Endodermal cell (in vitro differentiated cells): Measurements from ENCODE around the gene ADGRG3. TPM values are rescaled to one million over a fixed set of nuclear protein-coding genes. Genes with fewer than 3 reads are reported as not detected.

Experiments
- DNase-seq: peaks from one replicate; pipeline ENCODE4 v3.0.0-alpha.2; 2017
- H3K27ac ChIP-seq: 2 replicates; pipeline ENCODE4 v1.5.1; 2013; ENCODE audit warnings: mild to moderate bottlenecking, low read depth, low read length, moderate library complexity
- H3K27me3 ChIP-seq: 2 replicates; pipeline ENCODE4 v1.6.1; 2013; ENCODE audit warnings: mild to moderate bottlenecking, low read length, moderate library complexity; ENCODE audit not compliant: insufficient read depth, control insufficient read depth, poor library complexity, severe bottlenecking
- H3K36me3 ChIP-seq: 2 replicates; pipeline ENCODE4 v1.7.0; 2013; ENCODE audit warnings: mild to moderate bottlenecking, low read length, moderate library complexity; ENCODE audit not compliant: control insufficient read depth, insufficient read depth
- H3K4me1 ChIP-seq: one replicate; pipeline ENCODE4 v1.7.0; 2013; ENCODE audit warnings: low read length; ENCODE audit not compliant: control insufficient read depth, insufficient read depth
- H3K4me3 ChIP-seq: 2 replicates; pipeline ENCODE4 v1.5.1; 2013; ENCODE audit warnings: mild to moderate bottlenecking, low read length, moderate library complexity
- H3K9ac ChIP-seq: 2 replicates; pipeline ENCODE4 v1.6.1; 2013; ENCODE audit warnings: mild to moderate bottlenecking, low read length, moderate library complexity; ENCODE audit not compliant: poor library complexity, severe bottlenecking; ENCODE audit errors: extremely low read depth
- H3K9me3 ChIP-seq: 2 replicates; pipeline ENCODE4 v1.6.1; 2013; ENCODE audit warnings: mild to moderate bottlenecking, low read length, moderate library complexity; ENCODE audit not compliant: control insufficient read depth
- H3K27ac Mint-ChIP-seq: 2 replicates; pipeline ENCODE4 v1.8.0; 2020; ENCODE audit warnings: mixed read lengths
- H3K27me3 Mint-ChIP-seq: 2 replicates; pipeline ENCODE4 v1.8.0; 2021; ENCODE audit warnings: mild to moderate bottlenecking, mixed read lengths; ENCODE audit not compliant: insufficient read depth
- H3K36me3 Mint-ChIP-seq: 2 replicates; pipeline ENCODE4 v1.8.0; 2020; ENCODE audit warnings: low read depth, mixed read lengths
- H3K4me1 Mint-ChIP-seq: 2 replicates; pipeline ENCODE4 v1.8.0; 2020; ENCODE audit warnings: mixed read lengths
- H3K4me3 Mint-ChIP-seq: 2 replicates; pipeline ENCODE4 v1.8.0; 2020; ENCODE audit warnings: mild to moderate bottlenecking, moderate library complexity, mixed read lengths
- H3K9me3 Mint-ChIP-seq: 2 replicates; pipeline ENCODE4 v1.8.0; 2020; ENCODE audit warnings: mild to moderate bottlenecking, mixed read lengths
- WGBS, 2 experiments: methylation state at CpG; one replicate each; pipeline versions ENCODE4 v1.1.5 to v1.1.7; 2013; ENCODE audit warnings: missing lambda C conversion rate in 2 of 2, mixed read lengths in 1 of 2; ENCODE audit not compliant: insufficient coverage in 1 of 2, insufficient read length in 1 of 2; 5-methylcytosine and 5-hydroxymethylcytosine counted together
- total RNA-seq, 2 donors: library from RNA; stranded (reverse); fragmentation: NEBNext Ultra II Directional in 1 of 2; extraction: Animal tissue kit (Norgen Biotek cat#: 25700) in 1 of 2; gene quantifications; 2 replicates in 1 of 2; 3 replicates in 1 of 2; pipeline ENCODE4 v1.2.1, GENCODE V29; 2021
- TF ChIP-seq, protein P1 (sequence below): fragments of 200-600 bp; sonication (generic); conservative IDR thresholded peaks from 2 replicates; pipeline ENCODE4 v1.5.0; 2021; ENCODE audit warnings: antibody characterized with exemption, mild to moderate bottlenecking

Gene ADGRG3
- total RNA-seq, 2 donors from 2014 or later = not detected

DNA sequence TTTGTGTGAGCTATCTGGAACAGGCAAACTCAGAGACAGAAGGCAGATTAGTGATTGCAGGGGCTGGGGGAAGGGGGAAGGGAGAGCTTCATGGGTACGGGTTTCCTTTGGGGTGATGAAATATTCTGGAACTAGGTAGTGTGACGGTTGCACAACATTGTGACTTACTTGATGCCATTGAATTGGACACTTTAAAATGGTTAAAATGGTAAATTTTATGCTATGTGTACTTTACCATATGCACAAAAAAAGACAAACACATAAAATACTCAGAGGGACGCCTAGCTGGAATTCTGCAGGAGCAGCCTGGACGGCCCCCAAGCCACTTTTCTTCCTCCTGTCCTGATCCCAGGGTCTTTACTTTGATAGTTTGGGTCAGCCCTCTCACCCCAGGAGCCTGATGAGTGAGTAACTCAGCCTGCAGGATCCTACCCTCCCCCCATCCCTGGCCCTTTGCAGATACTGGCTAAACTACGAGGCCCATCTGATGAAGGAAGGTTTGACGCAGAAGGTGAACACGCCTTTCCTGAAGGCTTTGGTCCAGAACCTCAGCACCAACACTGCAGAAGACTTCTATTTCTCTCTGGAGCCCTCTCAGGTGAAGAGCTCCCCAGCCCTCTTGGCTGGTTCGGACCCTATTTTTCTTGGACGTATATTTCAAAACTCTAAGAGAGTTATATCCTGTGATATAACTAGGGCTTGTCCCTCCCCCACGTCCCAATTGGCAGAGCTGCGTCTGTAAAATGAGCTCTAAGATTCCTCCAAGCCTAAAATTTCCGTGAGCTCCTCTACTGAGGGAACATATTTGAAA is 7.8 kb downstream of the ADGRG3 start:
- no peaks in the 10 kb centered on the region for H3K9me3 ChIP-seq
- no peaks in the 10 kb centered on the region for H3K4me1 ChIP-seq
- H3K27me3 Mint-ChIP-seq = peaks cover 4% of the 10 kb centered on the region
- H3K27ac ChIP-seq = no peak overlapping the region
- peaks cover 17% of the 10 kb centered on the region for H3K4me1 Mint-ChIP-seq
- WGBS, 2 experiments = 47 to 48% methylated on average over 9 to 12 of the region's 12 CpGs
- TF ChIP-seq, protein P1, sequence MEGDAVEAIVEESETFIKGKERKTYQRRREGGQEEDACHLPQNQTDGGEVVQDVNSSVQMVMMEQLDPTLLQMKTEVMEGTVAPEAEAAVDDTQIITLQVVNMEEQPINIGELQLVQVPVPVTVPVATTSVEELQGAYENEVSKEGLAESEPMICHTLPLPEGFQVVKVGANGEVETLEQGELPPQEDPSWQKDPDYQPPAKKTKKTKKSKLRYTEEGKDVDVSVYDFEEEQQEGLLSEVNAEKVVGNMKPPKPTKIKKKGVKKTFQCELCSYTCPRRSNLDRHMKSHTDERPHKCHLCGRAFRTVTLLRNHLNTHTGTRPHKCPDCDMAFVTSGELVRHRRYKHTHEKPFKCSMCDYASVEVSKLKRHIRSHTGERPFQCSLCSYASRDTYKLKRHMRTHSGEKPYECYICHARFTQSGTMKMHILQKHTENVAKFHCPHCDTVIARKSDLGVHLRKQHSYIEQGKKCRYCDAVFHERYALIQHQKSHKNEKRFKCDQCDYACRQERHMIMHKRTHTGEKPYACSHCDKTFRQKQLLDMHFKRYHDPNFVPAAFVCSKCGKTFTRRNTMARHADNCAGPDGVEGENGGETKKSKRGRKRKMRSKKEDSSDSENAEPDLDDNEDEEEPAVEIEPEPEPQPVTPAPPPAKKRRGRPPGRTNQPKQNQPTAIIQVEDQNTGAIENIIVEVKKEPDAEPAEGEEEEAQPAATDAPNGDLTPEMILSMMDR = no peak
- no peaks in the 10 kb centered on the region for H3K9me3 Mint-ChIP-seq
- no peak overlapping the region for H3K4me3 ChIP-seq
- no peaks in the 10 kb centered on the region for H3K36me3 ChIP-seq
- H3K27me3 ChIP-seq = peaks cover 6% of the 10 kb centered on the region
- H3K9ac ChIP-seq = no peak overlapping the region
- DNase-seq = peak; percentile 86
- no peaks in the 10 kb centered on the region for H3K36me3 Mint-ChIP-seq
- peak overlapping the region; percentile 19 for H3K4me3 Mint-ChIP-seq
- H3K27ac Mint-ChIP-seq = no peak overlapping the region

DNA sequence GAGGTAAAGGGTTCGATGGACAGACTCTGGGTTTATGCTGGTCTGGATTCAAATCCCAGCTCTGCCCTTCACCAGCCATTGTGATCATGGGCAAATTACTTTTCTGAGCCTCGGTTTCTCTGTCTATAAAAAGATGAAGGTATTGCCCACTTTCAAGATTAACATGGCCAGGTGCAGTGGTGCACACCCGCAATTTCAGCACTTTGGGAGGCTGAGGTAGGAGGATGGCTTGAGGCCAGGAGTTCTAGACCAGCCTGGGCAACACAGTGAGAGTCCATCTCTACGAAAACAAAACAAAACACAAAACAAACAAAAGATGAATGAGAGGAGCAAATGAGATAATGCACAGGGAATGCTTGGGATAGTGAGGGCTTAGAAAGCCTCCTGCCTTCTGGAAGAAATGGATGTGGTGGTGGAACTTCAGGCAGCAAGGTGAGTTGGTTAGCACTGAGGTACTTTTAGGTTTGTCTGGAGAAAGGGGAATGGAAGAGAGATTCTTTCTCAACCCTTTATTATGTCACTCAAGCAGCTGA is 8.5 kb downstream of the ADGRG3 start:
- TF ChIP-seq, protein P1 = no peak
- Mint-ChIP-seq H3K27me3 (peaks cover 4% of the 10 kb centered on the region), H3K4me3 (no peak overlapping the region), H3K27ac (no peak overlapping the region), H3K4me1 (peaks cover 17% of the 10 kb centered on the region), H3K9me3 (no peaks in the 10 kb centered on the region), H3K36me3 (no peaks in the 10 kb centered on the region)
- WGBS, 2 experiments = 82 to 96% methylated on average over 2 to 3 of the region's 4 CpGs
- H3K9me3 ChIP-seq = no peaks in the 10 kb centered on the region
- no peaks in the 10 kb centered on the region for H3K36me3 ChIP-seq
- H3K4me3 ChIP-seq = no peak overlapping the region
- H3K27ac ChIP-seq = no peak overlapping the region
- no peak for DNase-seq
- H3K27me3 ChIP-seq = peaks cover 6% of the 10 kb centered on the region
- no peak overlapping the region for H3K9ac ChIP-seq
- no peaks in the 10 kb centered on the region for H3K4me1 ChIP-seq

DNA sequence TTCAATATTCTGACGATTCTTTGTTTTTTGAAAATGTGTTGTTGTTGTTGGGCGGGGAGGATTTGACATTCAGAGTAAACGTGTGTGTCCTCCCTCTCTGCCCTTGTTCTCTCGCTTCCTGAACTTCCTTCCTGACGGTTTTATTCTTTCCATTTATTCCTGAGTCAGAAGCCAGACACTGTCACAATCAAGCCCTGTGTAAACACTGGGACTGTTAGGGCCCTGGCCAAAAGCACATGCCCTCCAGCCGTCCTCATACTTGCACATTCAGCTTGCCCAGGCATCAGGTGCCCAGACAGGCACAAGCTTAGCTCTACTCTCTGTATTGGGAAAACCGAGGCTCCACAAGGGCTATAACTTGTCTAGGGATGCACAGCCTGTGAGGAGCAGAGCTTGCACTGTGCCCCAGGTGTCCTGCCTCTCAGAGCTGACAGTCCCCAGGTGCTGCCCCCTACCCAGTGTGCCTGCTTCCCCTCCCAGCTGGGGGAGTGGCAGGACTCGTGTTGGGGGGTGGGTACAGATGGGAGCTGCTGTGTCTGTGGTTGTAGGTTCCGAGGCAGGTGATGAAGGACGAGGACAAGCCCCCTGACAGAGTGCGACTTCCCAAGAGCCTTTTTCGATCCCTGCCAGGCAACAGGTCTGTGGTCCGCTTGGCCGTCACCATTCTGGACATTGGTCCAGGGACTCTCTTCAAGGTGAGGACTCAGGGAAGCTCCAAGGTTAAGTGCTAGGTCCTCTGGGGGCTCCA is 9.7 kb downstream of the ADGRG3 start:
- Mint-ChIP-seq H3K4me1 (peaks cover 17% of the 10 kb centered on the region), H3K27ac (no peak overlapping the region), H3K27me3 (peaks cover 4% of the 10 kb centered on the region), H3K36me3 (no peaks in the 10 kb centered on the region), H3K9me3 (no peaks in the 10 kb centered on the region), H3K4me3 (no peak overlapping the region)
- DNase-seq = no peak
- no peak overlapping the region for H3K4me3 ChIP-seq
- no peak overlapping the region for H3K9ac ChIP-seq
- no peaks in the 10 kb centered on the region for H3K4me1 ChIP-seq
- no peak overlapping the region for H3K27ac ChIP-seq
- TF ChIP-seq, protein P1 = no peak
- H3K27me3 ChIP-seq = peaks cover 6% of the 10 kb centered on the region
- 80 to 88% methylated on average over 8 to 14 of the region's 14 CpGs for WGBS, 2 experiments
- H3K36me3 ChIP-seq = no peaks in the 10 kb centered on the region
- H3K9me3 ChIP-seq = no peaks in the 10 kb centered on the region
